Measurements from ENCODE around the gene SFT2D2.
"Not testable (repeated sequence)": the region's sequence is repeated elsewhere in the genome, so short reads cannot be mapped to it uniquely, and the experiment has no call there.

The SFT2D2 gene

GRCh38 chr1:168187177-168187576 lies 38.6 kb upstream of the SFT2D2 start:
- H3K4me3 ChIP-seq (ENCODE audit: low read depth, low read length), result no peak overlapping the region
- ChIA-PET CTCF (interaction anchor here (1.0 to 2.3 kb wide), 2 partner anchors 14 to 156 kb away, joined by 3 to 6 read pairs; no protein-coding TSS in a partner anchor), POLR2A (no interaction called here)
- DNase-seq (ENCODE audit: low read depth, low spot score), result no peak
- TF ChIP-seq, protein P1, sequence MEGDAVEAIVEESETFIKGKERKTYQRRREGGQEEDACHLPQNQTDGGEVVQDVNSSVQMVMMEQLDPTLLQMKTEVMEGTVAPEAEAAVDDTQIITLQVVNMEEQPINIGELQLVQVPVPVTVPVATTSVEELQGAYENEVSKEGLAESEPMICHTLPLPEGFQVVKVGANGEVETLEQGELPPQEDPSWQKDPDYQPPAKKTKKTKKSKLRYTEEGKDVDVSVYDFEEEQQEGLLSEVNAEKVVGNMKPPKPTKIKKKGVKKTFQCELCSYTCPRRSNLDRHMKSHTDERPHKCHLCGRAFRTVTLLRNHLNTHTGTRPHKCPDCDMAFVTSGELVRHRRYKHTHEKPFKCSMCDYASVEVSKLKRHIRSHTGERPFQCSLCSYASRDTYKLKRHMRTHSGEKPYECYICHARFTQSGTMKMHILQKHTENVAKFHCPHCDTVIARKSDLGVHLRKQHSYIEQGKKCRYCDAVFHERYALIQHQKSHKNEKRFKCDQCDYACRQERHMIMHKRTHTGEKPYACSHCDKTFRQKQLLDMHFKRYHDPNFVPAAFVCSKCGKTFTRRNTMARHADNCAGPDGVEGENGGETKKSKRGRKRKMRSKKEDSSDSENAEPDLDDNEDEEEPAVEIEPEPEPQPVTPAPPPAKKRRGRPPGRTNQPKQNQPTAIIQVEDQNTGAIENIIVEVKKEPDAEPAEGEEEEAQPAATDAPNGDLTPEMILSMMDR (IDR thresholded peaks at IDR 0.05; ENCODE audit: insufficient read depth, low read length, missing control alignments), result no peak

GRCh38 chr1:168190403-168190802 lies 35.4 kb upstream of the SFT2D2 start:
- ChIA-PET CTCF (interaction anchor here (0.6 to 1.6 kb wide), 4 partner anchors 8 to 45 kb away, joined by 3 to 7 read pairs (median 3); partner anchors contain the start of gene TIPRL), POLR2A (no interaction called here)
- DNase-seq (ENCODE audit: low read depth, low spot score), result no peak
- H3K4me3 ChIP-seq (ENCODE audit: low read depth, low read length), result no peak overlapping the region
- TF ChIP-seq, protein P1 (IDR thresholded peaks at IDR 0.05; ENCODE audit: insufficient read depth, low read length, missing control alignments), result no peak

DNA sequence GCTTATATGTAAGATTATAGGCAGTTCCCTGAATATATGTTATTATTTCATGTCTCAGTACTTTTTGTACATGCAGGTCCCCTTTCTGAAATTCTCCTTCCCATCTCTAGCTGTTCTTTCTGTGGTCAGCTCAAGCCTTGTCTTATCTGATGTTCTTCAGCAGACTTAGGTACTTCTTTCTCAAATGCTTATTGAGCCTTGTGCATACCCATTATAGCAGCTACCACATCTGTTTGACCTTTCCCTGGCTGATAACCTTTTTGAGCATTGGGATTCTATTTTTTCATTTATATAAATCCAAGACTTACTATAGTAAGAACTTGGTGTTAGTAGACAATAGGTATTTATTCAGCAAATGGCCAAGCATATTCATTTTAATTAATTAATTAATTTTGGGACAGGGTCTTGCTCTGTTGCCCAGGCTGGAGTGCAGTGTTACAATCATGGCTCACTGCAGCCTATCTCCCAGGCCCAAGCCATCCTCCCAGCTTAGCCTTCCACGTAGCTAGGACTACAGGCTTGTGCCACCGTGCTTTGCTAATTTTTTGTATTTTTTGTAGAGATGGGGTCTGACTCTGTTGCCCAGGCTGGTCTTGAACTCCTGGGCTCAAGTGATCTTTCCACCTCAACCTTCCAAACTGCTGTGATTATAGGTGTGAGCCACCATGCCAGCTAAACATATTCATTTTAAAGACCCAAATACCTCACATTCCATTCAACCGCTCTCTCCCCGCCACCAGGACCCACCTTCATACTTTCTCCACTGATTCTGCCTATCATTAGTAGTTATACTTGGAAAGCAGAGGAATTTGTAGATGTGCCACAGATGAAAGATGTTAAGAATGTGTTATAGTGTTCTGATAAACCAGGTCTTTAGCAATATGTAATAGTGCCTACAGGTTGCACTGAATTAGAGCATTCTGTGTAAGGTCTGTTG lies 30.3 kb upstream of the SFT2D2 start:
- POLR2A ChIA-PET, result no interaction called here
- H3K4me3 ChIP-seq (ENCODE audit: low read depth, low read length), result no peak overlapping the region
- CTCF ChIA-PET, result interaction anchor here (1.2 kb wide), 1 partner anchor 13 kb away, joined by 3 read pairs; no protein-coding TSS in a partner anchor
- TF ChIP-seq, protein P1 (IDR thresholded peaks at IDR 0.05; ENCODE audit: insufficient read depth, low read length, missing control alignments), result no peak
- DNase-seq (ENCODE audit: low read depth, low spot score), result no peak

DNA sequence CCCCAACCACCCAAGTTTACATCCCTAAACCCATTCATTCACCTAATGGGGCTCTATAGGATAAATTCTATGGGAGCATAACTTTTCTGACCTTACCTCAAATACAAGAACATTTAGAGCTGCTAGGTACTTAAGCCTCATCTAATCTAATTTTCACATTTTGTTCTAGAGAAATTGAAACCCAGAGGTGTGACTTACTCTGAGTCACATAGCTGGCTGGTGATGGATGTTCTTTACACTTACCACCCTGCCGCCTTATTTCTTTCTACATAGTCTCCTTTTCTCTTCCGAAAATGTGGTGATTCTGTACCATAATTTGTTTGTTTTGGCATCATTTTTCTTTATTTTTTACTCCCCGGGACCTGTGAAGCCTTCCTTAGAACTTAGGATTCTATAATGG lies 26.7 kb upstream of the SFT2D2 start:
- POLR2A ChIA-PET, result no interaction called here
- DNase-seq (ENCODE audit: low read depth, low spot score), result no peak
- CTCF ChIA-PET, result no interaction called here
- TF ChIP-seq, protein P1 (IDR thresholded peaks at IDR 0.05; ENCODE audit: insufficient read depth, low read length, missing control alignments), result no peak
- no peak overlapping the region for H3K4me3 ChIP-seq (ENCODE audit: low read depth, low read length)

- TF ChIP-seq, protein P1 (IDR thresholded peaks at IDR 0.05; ENCODE audit: insufficient read depth, low read length, missing control alignments), result no peak
- no peak overlapping the region for H3K4me3 ChIP-seq (ENCODE audit: low read depth, low read length)
- peak; percentile 51 for DNase-seq (ENCODE audit: low read depth, low spot score)
- ChIA-PET CTCF (interaction anchor here (1.5 kb wide), 1 partner anchor 58 kb away, joined by 6 read pairs; no protein-coding TSS in a partner anchor), POLR2A (no interaction called here)
These were observed 22.7 kb upstream of the SFT2D2 start for GRCh38 chr1:168202941-168203654.

- TF ChIP-seq, protein P1 (IDR thresholded peaks at IDR 0.05; ENCODE audit: insufficient read depth, low read length, missing control alignments), result no peak
- no peak overlapping the region for H3K4me3 ChIP-seq (ENCODE audit: low read depth, low read length)
- POLR2A ChIA-PET, result no interaction called here
- CTCF ChIA-PET, result interaction anchor here (0.6 kb wide), 1 partner anchor 27 kb away, joined by 3 read pairs; the partner anchor contains the start of gene TIPRL
- no peak for DNase-seq (ENCODE audit: low read depth, low spot score)
These were observed 19.7 kb upstream of the SFT2D2 start for GRCh38 chr1:168206111-168206510.

DNA sequence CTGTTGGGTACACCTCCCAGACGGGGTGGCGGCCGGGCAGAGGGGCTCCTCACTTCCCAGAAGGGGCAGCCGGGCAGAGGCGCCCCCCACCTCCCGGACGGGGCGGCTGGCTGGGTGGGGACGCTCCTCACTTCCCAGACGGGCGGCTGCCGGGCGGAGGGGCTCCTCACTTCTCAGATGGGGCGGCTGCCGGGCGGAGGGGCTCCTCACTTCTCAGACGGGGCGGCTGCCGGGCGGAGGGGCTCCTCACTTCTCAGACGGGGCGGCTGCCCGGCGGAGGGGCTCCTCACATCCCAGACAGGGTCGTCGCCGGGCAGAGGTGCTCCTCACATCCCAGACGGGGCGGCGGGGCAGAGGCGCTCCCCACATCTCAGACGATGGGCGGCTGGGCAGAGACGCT lies 18.1 kb upstream of the SFT2D2 start:
- POLR2A ChIA-PET; H3K4me3 ChIP-seq (ENCODE audit: low read depth, low read length); CTCF ChIA-PET; DNase-seq (ENCODE audit: low read depth, low spot score): not testable (repeated sequence)

Data from AG04449 (cell line).